Loucy (cell line): ENCODE results near the gene HSP90AB1.

Experiments
- CTCF ChIP-seq: fragments of 200-600 bp; sonication (generic); conservative IDR thresholded peaks from 2 replicates; pipeline ENCODE4 v1.5.1; 2014; ENCODE audit warnings: mild to moderate bottlenecking, antibody characterized with exemption, low read length
- EZH2phosphoT487 ChIP-seq: fragments of 200-600 bp; IDR thresholded peaks from 2 replicates; pipeline ENCODE4 v1.6.1; 2018; ENCODE audit warnings: antibody characterized with exemption, mild to moderate bottlenecking, moderate library complexity, borderline replicate concordance

GRCh38 chr6:44217332-44218143 is 29.4 kb upstream of the HSP90AB1 start:
- TF ChIP-seq CTCF (no peak), EZH2phosphoT487 (no peak)
